DMS53 treated with DMSO at 0.1 percent for 48 hours (cell line): Measurements from ENCODE around the gene RPS6KA5.
"Not testable (repeated sequence)": the region's sequence is repeated elsewhere in the genome, so short reads cannot be mapped to it uniquely, and the experiment has no call there.

Experiments
- DNase-seq: peaks from one replicate; lab custom pipeline; 2025; ENCODE audit not compliant: unreplicated experiment; lab: John Stamatoyannopoulos, UW

RPS6KA5 gene

GRCh38 chr14:90941706-90942105 is 118.7 kb downstream of the RPS6KA5 start:
- no peak for DNase-seq

- DNase-seq: no peak
These were observed 120.0 kb downstream of the RPS6KA5 start for GRCh38 chr14:90940318-90940962.

DNA sequence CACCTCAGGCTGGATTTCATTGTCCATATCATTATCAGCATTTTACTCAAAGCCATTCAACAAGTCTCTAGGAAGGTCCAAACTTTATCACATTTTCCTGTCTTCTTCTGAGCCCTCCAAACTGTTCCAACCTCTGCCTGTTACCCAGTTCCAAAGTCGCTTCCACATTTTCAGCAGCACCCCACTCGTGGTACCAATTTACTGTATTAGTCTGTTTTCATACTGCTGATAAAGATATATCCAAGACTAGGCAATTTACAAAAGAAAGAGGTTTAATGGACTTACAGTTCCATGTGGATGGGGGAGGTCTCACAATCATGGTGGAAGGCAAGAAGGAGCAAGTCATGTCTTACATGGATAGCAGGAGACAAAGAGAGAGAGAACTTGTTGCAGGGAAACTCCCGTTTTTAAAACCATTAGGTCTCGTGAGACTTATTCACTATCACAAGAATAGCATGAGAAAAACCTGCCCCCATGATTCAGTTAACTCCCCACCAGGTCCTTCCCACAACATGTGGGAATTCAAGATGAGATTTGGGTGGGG is 121.1 kb downstream of the RPS6KA5 start:
- DNase-seq: not testable (repeated sequence)

DNA sequence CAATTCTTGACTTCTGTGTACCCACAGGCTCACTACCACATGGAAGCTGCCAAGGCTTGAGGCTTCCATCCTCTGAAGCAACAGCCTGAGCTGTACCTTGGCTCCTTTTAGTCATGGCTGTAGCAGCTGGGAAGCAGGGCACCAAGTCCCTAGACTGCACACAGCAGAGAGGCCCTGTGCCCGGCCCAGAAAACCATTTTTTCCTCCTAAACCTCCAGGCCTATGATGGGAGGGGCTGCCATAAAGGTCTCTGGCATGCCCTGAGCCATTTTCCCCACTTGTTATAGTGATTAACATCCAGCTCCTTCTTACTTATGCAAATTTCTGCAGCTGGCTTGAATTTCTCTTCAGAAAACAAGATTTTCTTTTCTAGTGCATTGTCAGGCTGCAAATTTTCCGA is 121.8 kb downstream of the RPS6KA5 start:
- no peak for DNase-seq

GRCh38 chr14:90936757-90937440 is 123.5 kb downstream of the RPS6KA5 start:
- no peak for DNase-seq

DNA sequence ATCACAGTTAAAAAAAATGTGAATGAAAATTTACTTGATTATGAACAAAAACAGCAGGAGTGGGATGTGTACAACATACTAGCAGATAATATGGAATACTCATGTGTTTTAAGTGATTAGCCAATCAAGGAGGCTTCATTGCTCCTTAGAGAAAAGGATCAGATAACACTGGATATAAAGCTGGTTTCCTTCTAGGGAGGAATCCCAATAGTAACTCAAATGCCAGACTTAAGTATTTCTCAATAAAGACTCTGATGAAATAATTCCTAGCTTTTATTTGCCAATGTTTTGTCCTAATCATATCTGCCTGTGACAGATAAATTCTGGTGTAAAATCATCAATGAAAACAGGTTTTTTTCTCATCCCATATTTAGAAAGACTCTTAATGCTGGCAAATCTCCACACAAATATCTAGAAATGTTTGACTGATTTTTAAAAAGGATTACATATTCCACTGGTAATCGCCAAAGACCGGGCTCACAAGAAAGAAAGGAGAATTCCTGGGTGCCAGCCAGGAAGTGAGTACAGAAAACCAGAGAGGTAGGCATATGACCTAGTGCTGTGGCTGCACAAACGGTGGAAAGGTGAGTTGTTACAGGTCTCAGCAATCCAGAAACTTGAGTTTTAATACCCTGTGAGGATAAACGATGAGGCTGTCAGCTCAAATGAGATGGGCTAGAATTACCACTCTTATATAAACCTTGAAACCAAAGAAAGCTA is 135.7 kb downstream of the RPS6KA5 start:
- no peak for DNase-seq

GRCh38 chr14:90922141-90922540 is 138.3 kb downstream of the RPS6KA5 start:
- DNase-seq: no peak

DNA sequence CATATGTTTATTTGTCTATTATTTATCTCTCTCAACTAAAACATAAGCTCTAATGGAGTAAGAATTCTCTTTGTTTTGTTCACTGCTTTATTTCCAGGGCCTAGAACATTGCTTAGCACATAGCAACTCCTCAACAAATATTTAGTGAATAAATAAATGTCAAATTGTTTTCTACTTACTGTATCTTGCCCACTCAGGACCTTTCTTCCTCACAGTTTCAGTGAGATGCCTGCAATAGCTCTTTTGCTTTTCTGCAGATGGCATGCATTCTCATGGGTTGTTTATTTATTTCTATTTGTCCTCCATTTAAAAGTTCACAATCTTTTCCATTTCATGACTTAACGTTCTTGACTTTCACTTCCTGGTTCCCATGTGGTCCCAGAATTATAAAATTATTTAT is 149.3 kb downstream of the RPS6KA5 start:
- DNase-seq: no peak

GRCh38 chr14:90907178-90907577 is 153.3 kb downstream of the RPS6KA5 start:
- no peak for DNase-seq

GRCh38 chr14:90905531-90905930 is 154.9 kb downstream of the RPS6KA5 start:
- DNase-seq: no peak

GRCh38 chr14:90903101-90903500 is 157.3 kb downstream of the RPS6KA5 start:
- DNase-seq: peak; percentile 8

- no peak for DNase-seq
These were observed 159.9 kb downstream of the RPS6KA5 start for GRCh38 chr14:90900476-90901083.

DNA sequence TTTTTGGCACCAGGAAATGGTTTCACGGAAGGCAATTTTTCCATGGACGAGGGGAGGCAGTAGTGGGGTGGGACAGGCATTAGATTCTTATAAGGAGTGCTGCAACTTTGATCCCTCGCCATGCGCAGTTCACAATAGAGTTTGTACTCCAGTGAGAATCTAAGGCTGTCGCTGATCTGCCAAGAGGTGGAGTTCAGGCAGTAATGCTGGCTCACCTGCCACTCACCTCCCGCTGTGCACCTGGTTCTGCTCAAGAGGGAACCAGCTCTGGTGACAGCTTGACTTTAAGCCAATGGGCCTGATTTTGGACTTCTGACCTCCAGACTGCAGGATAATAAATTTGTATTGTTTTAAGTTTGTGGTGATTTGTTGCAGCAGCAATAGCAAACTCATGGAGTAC is 163.4 kb downstream of the RPS6KA5 start:
- no peak for DNase-seq

DNA sequence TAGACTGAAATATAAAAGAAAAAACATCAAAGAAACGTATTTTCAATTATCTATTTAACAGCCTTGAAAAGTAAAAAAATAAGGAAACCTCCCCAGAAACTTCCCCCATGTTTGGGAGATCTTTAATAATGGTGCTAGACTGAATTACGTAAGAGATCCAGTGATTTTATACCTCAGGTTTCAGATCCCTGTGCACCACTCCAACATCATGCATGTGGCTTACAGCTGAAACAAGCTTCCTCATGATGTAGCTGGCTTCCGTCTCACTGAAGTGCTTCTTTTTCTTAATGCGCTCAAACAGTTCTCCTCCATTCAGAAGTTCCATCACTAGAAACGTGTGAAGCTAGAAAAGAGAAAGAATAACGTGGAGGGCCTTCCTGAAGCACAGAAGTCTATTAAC is 166.2 kb downstream of the RPS6KA5 start:
- DNase-seq: no peak

DNA sequence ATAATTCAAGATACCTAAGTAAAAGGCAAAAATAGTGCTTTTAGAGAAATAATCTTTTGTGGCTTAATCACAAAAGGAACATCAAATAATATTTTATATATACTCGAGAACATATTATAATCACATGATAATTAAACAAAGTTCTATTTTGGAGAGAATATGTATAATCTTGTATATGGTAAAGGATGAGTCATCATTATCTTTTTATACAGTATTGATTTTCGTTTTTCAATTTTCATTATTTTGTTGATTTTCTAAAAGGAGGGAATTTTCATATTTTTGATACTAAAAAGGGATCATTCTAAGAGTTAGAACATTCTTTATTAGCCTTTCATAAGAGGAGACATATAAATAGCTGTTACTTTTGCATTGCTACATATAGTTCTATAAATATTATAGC is 166.9 kb downstream of the RPS6KA5 start:
- no peak for DNase-seq

DNA sequence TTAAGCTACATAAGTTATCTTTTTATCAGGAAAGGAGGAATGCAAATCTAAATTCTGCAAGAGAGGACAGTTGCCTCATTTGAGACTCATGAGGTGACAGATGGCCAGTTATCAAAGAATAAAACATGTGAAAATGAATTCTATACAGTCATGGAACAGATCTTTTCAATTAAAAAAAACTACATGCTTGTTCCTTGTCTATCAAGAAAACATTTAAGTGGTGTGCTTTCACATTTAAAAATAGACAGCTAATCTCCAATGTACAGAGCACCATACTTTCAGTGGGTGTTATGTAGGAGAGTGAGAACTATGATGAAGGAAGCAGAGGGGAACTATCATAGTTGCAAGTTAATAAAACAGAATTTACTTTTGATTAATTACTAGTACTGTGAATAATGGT is 167.5 kb downstream of the RPS6KA5 start:
- DNase-seq: no peak

- DNase-seq: no peak
These were observed 169.1 kb downstream of the RPS6KA5 start for GRCh38 chr14:90891326-90891725.

DNA sequence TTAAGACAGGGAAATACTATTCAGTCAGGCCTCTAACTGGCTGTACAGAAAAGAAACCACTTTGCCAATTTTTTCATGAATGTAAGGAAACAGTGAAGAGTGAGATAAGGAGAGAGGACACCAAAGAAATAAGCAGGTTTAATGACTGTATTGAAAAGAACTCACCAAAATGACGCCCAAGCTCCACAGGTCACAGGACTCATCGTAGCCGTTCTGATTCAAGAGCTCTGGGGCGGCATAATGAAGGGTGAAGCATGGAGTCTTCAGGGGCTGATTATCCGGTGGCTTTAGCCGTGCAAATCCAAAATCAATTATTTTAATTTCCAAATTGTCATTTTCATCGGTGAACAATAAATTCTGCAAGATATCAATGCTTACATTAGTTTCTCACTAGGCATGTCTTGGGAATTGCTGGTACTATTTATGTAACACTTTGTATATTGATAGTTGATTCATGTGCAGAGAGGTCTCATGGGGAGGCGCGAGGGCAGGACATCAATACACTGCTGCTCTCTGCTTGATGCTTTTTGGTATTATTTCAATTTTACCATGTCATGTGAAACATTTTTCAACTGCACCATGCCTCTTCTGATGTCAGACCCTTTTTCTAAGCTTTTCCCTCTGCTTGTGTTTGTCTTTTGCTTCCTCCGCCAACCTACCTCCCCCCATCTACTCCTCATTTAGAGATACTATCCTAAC is 170.0 kb downstream of the RPS6KA5 start:
- no peak for DNase-seq

- DNase-seq: no peak
These were observed 174.1 kb downstream of the RPS6KA5 start for GRCh38 chr14:90886297-90886815.

GRCh38 chr14:90883782-90884181 is 176.7 kb downstream of the RPS6KA5 start:
- no peak for DNase-seq

GRCh38 chr14:90883197-90883596 is 177.2 kb downstream of the RPS6KA5 start:
- no peak for DNase-seq
